ENCODE data around the gene ZNF502.
"Not testable (repeated sequence)": the region's sequence is repeated elsewhere in the genome, so short reads cannot be mapped to it uniquely, and the experiment has no call there.

ZNF502 gene

GRCh38 chr3:44712455-44713075 lies at the start of gene ZNF502:
Gene ZNF502, plus strand, starts transcription at chr3:44712660. Its CDS starts 7,602 bp downstream, at chr3:44720262.
- DNase-seq, result peak; percentile 92
- peak; percentile 50 for TF ChIP-seq CTCF (IDR thresholded peaks at IDR 0.05; ENCODE audit: low read depth, low read length)

GRCh38 chr3:44665173-44665572 lies 47.3 kb upstream of the ZNF502 start:
- no peak for DNase-seq

More at GRCh38 chr3:44712455-44713075, at the start of gene ZNF502:
- peaks cover 5% of the 10 kb centered on the region for H3K36me3 ChIP-seq
- no peaks in the 10 kb centered on the region for H3K27me3 ChIP-seq (ENCODE audit: insufficient read depth, low read depth, severe bottlenecking)
- peaks cover 20% of the 10 kb centered on the region for H3K9me3 ChIP-seq (ENCODE audit: severe bottlenecking)
- peak within 1 kb of the TSS; percentile 96 for H3K4me3 ChIP-seq (ENCODE audit: low read depth, low read length)
- H3K27ac ChIP-seq, result peak within 1 kb of the TSS; percentile 68

GRCh38 chr3:44666346-44666745 lies 46.1 kb upstream of the ZNF502 start:
- H3K36me3 ChIP-seq, result peaks cover 6% of the 10 kb centered on the region; the same call in 1 of the 2 replicates
- H3K27me3 ChIP-seq (ENCODE audit: insufficient read depth, low read depth, severe bottlenecking), result no peaks in the 10 kb centered on the region
- no peak overlapping the region for H3K27ac ChIP-seq
- no peaks in the 10 kb centered on the region for H3K9me3 ChIP-seq (ENCODE audit: severe bottlenecking)
- no peak overlapping the region for H3K4me3 ChIP-seq (ENCODE audit: low read depth, low read length)
- no peak for TF ChIP-seq CTCF (IDR thresholded peaks at IDR 0.05; ENCODE audit: low read depth, low read length)
- no peak for DNase-seq

More at GRCh38 chr3:44665173-44665572, 47.3 kb upstream of the ZNF502 start:
- Histone ChIP-seq H3K27me3 (ENCODE audit: insufficient read depth, low read depth, severe bottlenecking) (no peaks in the 10 kb centered on the region), H3K9me3 (ENCODE audit: severe bottlenecking) (no peaks in the 10 kb centered on the region), H3K36me3 (peaks cover 18% of the 10 kb centered on the region), H3K4me3 (ENCODE audit: low read depth, low read length) (no peak overlapping the region), H3K27ac (no peak overlapping the region)
- TF ChIP-seq CTCF (IDR thresholded peaks at IDR 0.05; ENCODE audit: low read depth, low read length), result no peak

GRCh38 chr3:44669760-44670159 lies 42.7 kb upstream of the ZNF502 start:
- TF ChIP-seq CTCF (IDR thresholded peaks at IDR 0.05; ENCODE audit: low read depth, low read length), result no peak
- Histone ChIP-seq H3K36me3 (0 out of 2 replicates have a peak, but pooled peaks cover 3% of the 10 kb centered on the region), H3K27ac (no peak overlapping the region), H3K27me3 (ENCODE audit: insufficient read depth, low read depth, severe bottlenecking) (no peaks in the 10 kb centered on the region), H3K4me3 (ENCODE audit: low read depth, low read length) (no peak overlapping the region), H3K9me3 (ENCODE audit: severe bottlenecking) (no peaks in the 10 kb centered on the region)
- DNase-seq, result no peak

GRCh38 chr3:44673466-44673865 lies 39.0 kb upstream of the ZNF502 start:
- not testable (repeated sequence) for H3K36me3 ChIP-seq; H3K4me3 ChIP-seq (ENCODE audit: low read depth, low read length); H3K27me3 ChIP-seq (ENCODE audit: insufficient read depth, low read depth, severe bottlenecking); DNase-seq; H3K9me3 ChIP-seq (ENCODE audit: severe bottlenecking); H3K27ac ChIP-seq

GRCh38 chr3:44674211-44674610 lies 38.2 kb upstream of the ZNF502 start:
- no peaks in the 10 kb centered on the region for H3K27me3 ChIP-seq (ENCODE audit: insufficient read depth, low read depth, severe bottlenecking)
- H3K9me3 ChIP-seq (ENCODE audit: severe bottlenecking), result no peaks in the 10 kb centered on the region
- DNase-seq, result no peak
- H3K27ac ChIP-seq, result no peak overlapping the region
- TF ChIP-seq CTCF (IDR thresholded peaks at IDR 0.05; ENCODE audit: low read depth, low read length), result no peak
- H3K4me3 ChIP-seq (ENCODE audit: low read depth, low read length), result no peak overlapping the region
- H3K36me3 ChIP-seq, result no peaks in the 10 kb centered on the region

Data from WERI-Rb-1 (cell line).